Breast epithelium (tissue), 4 donors: ENCODE results near the gene CNTN1. TPM values are rescaled to one million over a fixed set of nuclear protein-coding genes. Genes with fewer than 3 reads are reported as not detected.

ENCODE experiments used
- DNase-seq, 2 donors: peaks; one replicate each; pipeline ENCODE4 v3.0.0-alpha.2; 2019; ENCODE audit warnings: low spot score in 2 of 2
- H3K27ac ChIP-seq, 2 donors: fragments of 200-600 bp; sonication (generic) in 1 of 2; one replicate each; pipeline ENCODE4 v1.5.1; 2016 to 2019; ENCODE audit warnings: mild to moderate bottlenecking in 1 of 2
- H3K27me3 ChIP-seq, 2 donors: fragments of 200-600 bp; sonication (generic) in 1 of 2; one replicate each; pipeline versions ENCODE4 v1.5.1 to v1.6.0; 2017 to 2019; ENCODE audit warnings: control low read depth in 1 of 2, mild to moderate bottlenecking in 1 of 2
- H3K36me3 ChIP-seq: fragments of 200-600 bp; one replicate; pipeline ENCODE4 v1.5.1; 2019
- H3K4me1 ChIP-seq, 2 donors: fragments of 200-600 bp; sonication (generic); one replicate each; pipeline ENCODE4 v1.5.1; 2016 to 2019; ENCODE audit warnings: control low read depth in 1 of 2
- H3K4me3 ChIP-seq, 3 donors: fragments of 200-600 bp; sonication (generic); 1 replicate in 2 of 3; 2 replicates in 1 of 3; pipeline ENCODE4 v1.5.1; 2016 to 2019; ENCODE audit warnings: mild to moderate bottlenecking in 3 of 3, moderate library complexity in 2 of 3
- H3K9me3 ChIP-seq, 2 donors: fragments of 200-600 bp; sonication (generic) in 1 of 2; one replicate each; pipeline ENCODE4 v1.5.1; 2016 to 2019; ENCODE audit warnings: control low read depth in 1 of 2
- POLR2A ChIP-seq: fragments of 450-650 bp; IDR thresholded peaks from one replicate; pipeline ENCODE4 v1.6.1; 2016; ENCODE audit warnings: antibody characterized with exemption, mild to moderate bottlenecking, moderate library complexity
- POLR2AphosphoS5 ChIP-seq, 3 donors: sonication (generic); formaldehyde crosslinking; IDR thresholded peaks; one replicate each; pipeline ENCODE4 v1.6.1; 2017; ENCODE audit warnings: antibody characterized with exemption in 3 of 3
- intact Hi-C: fragments of 100-400 bp; cut with DNase I; formaldehyde crosslinking; loops from one replicate; pipeline ENCODE4 v1.15.1; 2023; ENCODE audit warnings: low total_unique reads
- total RNA-seq, 3 donors: library from RNA; depleted of rRNA; stranded (reverse); fragments of >200 nt; gene quantifications; one replicate each; pipeline ENCODE4 v1.1.0, GENCODE V29; 2016
- TF ChIP-seq, protein P1 (sequence below), 3 donors: fragments of 450-650 bp; IDR thresholded peaks; one replicate each; pipeline ENCODE4 v1.5.1; 2016 to 2017; ENCODE audit warnings: antibody characterized with exemption in 3 of 3, mild to moderate bottlenecking in 3 of 3, moderate library complexity in 3 of 3

CNTN1 gene
- total RNA-seq, 3 donors from 2014 or later: 1.1 to 16.4 (median 7.2) TPM

- DNase-seq: no peak
- Histone ChIP-seq H3K4me3 (no peak overlapping the region), H3K36me3 (no peaks in the 10 kb centered on the region), H3K27ac (no peak overlapping the region), H3K9me3 (no peaks in the 10 kb centered on the region), H3K4me1 (no peaks in the 10 kb centered on the region), H3K27me3 (no peaks in the 10 kb centered on the region)
- intact Hi-C loops: no loop called here
- TF ChIP-seq, protein P1, sequence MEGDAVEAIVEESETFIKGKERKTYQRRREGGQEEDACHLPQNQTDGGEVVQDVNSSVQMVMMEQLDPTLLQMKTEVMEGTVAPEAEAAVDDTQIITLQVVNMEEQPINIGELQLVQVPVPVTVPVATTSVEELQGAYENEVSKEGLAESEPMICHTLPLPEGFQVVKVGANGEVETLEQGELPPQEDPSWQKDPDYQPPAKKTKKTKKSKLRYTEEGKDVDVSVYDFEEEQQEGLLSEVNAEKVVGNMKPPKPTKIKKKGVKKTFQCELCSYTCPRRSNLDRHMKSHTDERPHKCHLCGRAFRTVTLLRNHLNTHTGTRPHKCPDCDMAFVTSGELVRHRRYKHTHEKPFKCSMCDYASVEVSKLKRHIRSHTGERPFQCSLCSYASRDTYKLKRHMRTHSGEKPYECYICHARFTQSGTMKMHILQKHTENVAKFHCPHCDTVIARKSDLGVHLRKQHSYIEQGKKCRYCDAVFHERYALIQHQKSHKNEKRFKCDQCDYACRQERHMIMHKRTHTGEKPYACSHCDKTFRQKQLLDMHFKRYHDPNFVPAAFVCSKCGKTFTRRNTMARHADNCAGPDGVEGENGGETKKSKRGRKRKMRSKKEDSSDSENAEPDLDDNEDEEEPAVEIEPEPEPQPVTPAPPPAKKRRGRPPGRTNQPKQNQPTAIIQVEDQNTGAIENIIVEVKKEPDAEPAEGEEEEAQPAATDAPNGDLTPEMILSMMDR (IDR thresholded peaks at IDR 0.05): no peak
- TF ChIP-seq POLR2A (no peak), POLR2AphosphoS5 (IDR thresholded peaks at IDR 0.05) (no peak)
Measured at GRCh38 chr12:40716037-40716436, 23.8 kb downstream of the CNTN1 start.

- Histone ChIP-seq H3K9me3 (no peaks in the 10 kb centered on the region), H3K4me3 (no peak overlapping the region), H3K27me3 (no peaks in the 10 kb centered on the region), H3K36me3 (no peaks in the 10 kb centered on the region), H3K27ac (no peak overlapping the region), H3K4me1 (no peaks in the 10 kb centered on the region)
- no peak for DNase-seq
- intact Hi-C loops: no loop called here
- TF ChIP-seq, protein P1 (IDR thresholded peaks at IDR 0.05): no peak
- TF ChIP-seq POLR2A (no peak), POLR2AphosphoS5 (IDR thresholded peaks at IDR 0.05) (no peak)
Measured at GRCh38 chr12:40717576-40717975, 25.3 kb downstream of the CNTN1 start.

DNA sequence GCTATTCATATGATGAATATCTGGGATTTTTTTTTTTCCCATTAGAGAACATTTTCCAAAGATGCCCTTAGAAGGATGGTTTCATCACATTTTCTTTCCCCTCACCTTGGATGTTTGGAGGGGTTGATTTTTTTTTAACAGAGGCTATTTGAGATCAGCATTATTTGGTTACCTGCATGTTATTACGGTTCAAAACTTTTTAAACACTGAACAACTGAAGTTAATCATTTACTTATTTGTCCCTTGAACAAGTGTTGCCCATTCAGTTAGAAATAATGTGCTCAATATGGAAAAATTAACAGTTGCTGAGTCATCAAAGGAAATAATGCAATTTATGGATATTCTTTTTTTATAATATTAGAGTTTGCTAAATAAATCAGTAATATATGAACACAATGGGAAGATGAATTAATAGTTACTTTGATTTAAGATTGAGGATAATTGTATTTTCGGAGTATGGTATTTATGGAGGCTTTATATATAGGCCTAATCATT is 26.7 kb downstream of the CNTN1 start:
- intact Hi-C loops: no loop called here
- no peaks in the 10 kb centered on the region for H3K4me1 ChIP-seq
- no peaks in the 10 kb centered on the region for H3K36me3 ChIP-seq
- DNase-seq: no peak
- H3K27me3 ChIP-seq: no peaks in the 10 kb centered on the region
- no peak for TF ChIP-seq POLR2A
- TF ChIP-seq, protein P1 (IDR thresholded peaks at IDR 0.05): no peak
- no peak for TF ChIP-seq POLR2AphosphoS5 (IDR thresholded peaks at IDR 0.05)
- H3K4me3 ChIP-seq: no peak overlapping the region
- H3K9me3 ChIP-seq: no peaks in the 10 kb centered on the region
- no peak overlapping the region for H3K27ac ChIP-seq

- DNase-seq: no peak
- Histone ChIP-seq H3K9me3 (no peaks in the 10 kb centered on the region), H3K27ac (no peak overlapping the region), H3K4me1 (no peaks in the 10 kb centered on the region), H3K27me3 (no peaks in the 10 kb centered on the region), H3K4me3 (no peak overlapping the region), H3K36me3 (no peaks in the 10 kb centered on the region)
- intact Hi-C loops: no loop called here
- TF ChIP-seq, protein P1 (IDR thresholded peaks at IDR 0.05): no peak
- TF ChIP-seq POLR2A: no peak
- no peak for TF ChIP-seq POLR2AphosphoS5 (IDR thresholded peaks at IDR 0.05)
Measured at GRCh38 chr12:40723001-40723400, 30.8 kb downstream of the CNTN1 start.

- TF ChIP-seq, protein P1 (IDR thresholded peaks at IDR 0.05): no peak
- TF ChIP-seq POLR2AphosphoS5 (IDR thresholded peaks at IDR 0.05) (no peak), POLR2A (no peak)
- H3K9me3 ChIP-seq: no peaks in the 10 kb centered on the region
- no peaks in the 10 kb centered on the region for H3K36me3 ChIP-seq
- no peak overlapping the region for H3K27ac ChIP-seq
- intact Hi-C loops: no loop called here
- H3K27me3 ChIP-seq: no peaks in the 10 kb centered on the region
- H3K4me1 ChIP-seq: no peaks in the 10 kb centered on the region
- no peak overlapping the region for H3K4me3 ChIP-seq
- DNase-seq: no peak
Measured at GRCh38 chr12:40726366-40726765, 34.1 kb downstream of the CNTN1 start.
